Activated CD4-positive, alpha-beta T cell treated with anti-CD3 and anti-CD28 coated beads for 24 hours (primary cell): ENCODE measurements around the gene E2F6.

Experiments used
- DNase-seq, 2 donors: peaks; one replicate each; pipeline ENCODE4 v3.0.0-alpha.2; 2020; ENCODE audit warnings: low read depth in 2 of 2

Gene E2F6

GRCh38 chr2:11465485-11466306 is at the start of gene E2F6:
E2F6 (minus strand) TSS chr2:11466161; CDS start chr2:11465879, 282 bp downstream.
- peak; percentile 75 to 81 for DNase-seq

- no peak for DNase-seq
These were observed 49.6 kb upstream of the E2F6 start for GRCh38 chr2:11515490-11515981.

GRCh38 chr2:11514904-11515303 is 48.9 kb upstream of the E2F6 start:
- no peak for DNase-seq

- no peak for DNase-seq
These were observed 48.2 kb upstream of the E2F6 start for GRCh38 chr2:11514081-11514730.

GRCh38 chr2:11513319-11513718 is 47.4 kb upstream of the E2F6 start:
- DNase-seq: no peak

GRCh38 chr2:11512431-11512830 is 46.5 kb upstream of the E2F6 start:
- DNase-seq: no peak

- DNase-seq: no peak
These were observed 43.8 kb upstream of the E2F6 start for GRCh38 chr2:11509657-11510360.

GRCh38 chr2:11508279-11508678 is 42.3 kb upstream of the E2F6 start:
- DNase-seq: no peak

GRCh38 chr2:11507517-11507916 is 41.6 kb upstream of the E2F6 start:
- DNase-seq: no peak

GRCh38 chr2:11506611-11506969 is 40.6 kb upstream of the E2F6 start:
- no peak for DNase-seq

- no peak for DNase-seq
These were observed 40.0 kb upstream of the E2F6 start for GRCh38 chr2:11505652-11506610.

GRCh38 chr2:11503354-11503927 is 37.5 kb upstream of the E2F6 start:
- no peak for DNase-seq

GRCh38 chr2:11502740-11503292 is 36.9 kb upstream of the E2F6 start:
- DNase-seq: no peak

GRCh38 chr2:11500702-11501303 is 34.8 kb upstream of the E2F6 start:
- DNase-seq: no peak

- no peak for DNase-seq
These were observed 33.3 kb upstream of the E2F6 start for GRCh38 chr2:11499081-11499743.

- no peak for DNase-seq
These were observed 32.6 kb upstream of the E2F6 start for GRCh38 chr2:11498543-11499034.

- DNase-seq: no peak
These were observed 30.1 kb upstream of the E2F6 start for GRCh38 chr2:11495844-11496681.

GRCh38 chr2:11494310-11494709 is 28.3 kb upstream of the E2F6 start:
- DNase-seq: no peak

- DNase-seq: no peak
These were observed 27.3 kb upstream of the E2F6 start for GRCh38 chr2:11493282-11493681.
